Measurements from ENCODE around the gene ASTN1.

DNA sequence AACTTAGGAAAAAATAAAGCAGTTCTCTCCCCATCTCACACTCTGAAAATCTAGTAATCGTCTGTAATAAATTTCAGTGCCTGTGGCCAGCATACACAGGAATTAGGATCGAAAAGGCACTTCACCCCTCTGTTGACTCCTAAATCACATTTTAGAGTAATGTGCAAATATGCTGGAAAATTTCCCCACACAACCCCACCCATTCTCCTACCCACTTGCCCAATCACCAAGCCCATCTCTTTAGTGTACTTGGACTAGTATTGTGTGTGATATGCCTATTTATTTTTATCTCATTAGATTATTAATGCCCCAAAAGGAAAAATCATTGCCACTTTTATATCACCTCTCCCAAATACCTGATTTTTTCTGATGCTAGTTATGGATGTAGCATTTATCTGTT lies 323.3 kb downstream of the ASTN1 start:
- no peak for TF ChIP-seq EZH2 (IDR thresholded peaks at IDR 0.05; ENCODE audit: low read depth)
- TF ChIP-seq, protein P1, sequence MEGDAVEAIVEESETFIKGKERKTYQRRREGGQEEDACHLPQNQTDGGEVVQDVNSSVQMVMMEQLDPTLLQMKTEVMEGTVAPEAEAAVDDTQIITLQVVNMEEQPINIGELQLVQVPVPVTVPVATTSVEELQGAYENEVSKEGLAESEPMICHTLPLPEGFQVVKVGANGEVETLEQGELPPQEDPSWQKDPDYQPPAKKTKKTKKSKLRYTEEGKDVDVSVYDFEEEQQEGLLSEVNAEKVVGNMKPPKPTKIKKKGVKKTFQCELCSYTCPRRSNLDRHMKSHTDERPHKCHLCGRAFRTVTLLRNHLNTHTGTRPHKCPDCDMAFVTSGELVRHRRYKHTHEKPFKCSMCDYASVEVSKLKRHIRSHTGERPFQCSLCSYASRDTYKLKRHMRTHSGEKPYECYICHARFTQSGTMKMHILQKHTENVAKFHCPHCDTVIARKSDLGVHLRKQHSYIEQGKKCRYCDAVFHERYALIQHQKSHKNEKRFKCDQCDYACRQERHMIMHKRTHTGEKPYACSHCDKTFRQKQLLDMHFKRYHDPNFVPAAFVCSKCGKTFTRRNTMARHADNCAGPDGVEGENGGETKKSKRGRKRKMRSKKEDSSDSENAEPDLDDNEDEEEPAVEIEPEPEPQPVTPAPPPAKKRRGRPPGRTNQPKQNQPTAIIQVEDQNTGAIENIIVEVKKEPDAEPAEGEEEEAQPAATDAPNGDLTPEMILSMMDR (conservative IDR thresholded peaks at IDR 0.05) = no peak
